GM12892 (cell line): ENCODE results near the gene ACAP1.

Experiments used
- DNase-seq: peaks from one replicate; pipeline ENCODE4 v3.0.0; 2011; ENCODE audit not compliant: insufficient read length
- FAIRE-seq: peaks from 2 replicates; lab custom pipeline; 2011; peaks lifted over from hg19 to GRCh38; lab: Jason Lieb, UNC
- POLR2A ChIP-seq: IDR thresholded peaks from 2 replicates; pipeline ENCODE4 v1.6.1; 2011; ENCODE audit warnings: low read depth, low read length, control low read depth
- POLR2AphosphoS5 ChIP-seq: IDR thresholded peaks from 2 replicates; pipeline ENCODE4 v1.6.1; 2011; ENCODE audit warnings: low read depth, low read length, control low read depth
- TAF1 ChIP-seq: IDR thresholded peaks from 2 replicates; pipeline ENCODE4 v1.6.1; 2011; ENCODE audit warnings: low read depth, mild to moderate bottlenecking, control low read depth, low read length, borderline replicate concordance

Gene ACAP1

GRCh38 chr17:7383742-7384488 lies 47.6 kb downstream of the ACAP1 start:
- DNase-seq (peak; percentile 96), FAIRE-seq (peak; percentile 50)
- TF ChIP-seq POLR2AphosphoS5 (no peak), TAF1 (no peak), POLR2A (no peak)

- FAIRE-seq (peak; percentile 81), DNase-seq (no peak)
- TF ChIP-seq TAF1 (no peak), POLR2AphosphoS5 (no peak), POLR2A (no peak)
These were observed 48.3 kb downstream of the ACAP1 start for GRCh38 chr17:7384489-7385081.

- FAIRE-seq = no peak
- TF ChIP-seq POLR2AphosphoS5 (no peak), TAF1 (no peak), POLR2A (no peak)
- DNase-seq = no peak
These were observed 52.5 kb downstream of the ACAP1 start for GRCh38 chr17:7388856-7389255.

- no peak for DNase-seq
- no peak for FAIRE-seq
- no peak for TF ChIP-seq TAF1
- no peak for TF ChIP-seq POLR2AphosphoS5
- TF ChIP-seq POLR2A = no peak
These were observed 53.9 kb downstream of the ACAP1 start for GRCh38 chr17:7389924-7390910.

GRCh38 chr17:7391307-7391706 lies 55.0 kb downstream of the ACAP1 start:
- FAIRE-seq (no peak), DNase-seq (no peak)
- TF ChIP-seq POLR2A = no peak
- TF ChIP-seq POLR2AphosphoS5 = no peak
- no peak for TF ChIP-seq TAF1

GRCh38 chr17:7392696-7393612 lies 56.6 kb downstream of the ACAP1 start:
- no peak for DNase-seq
- FAIRE-seq = no peak
- no peak for TF ChIP-seq POLR2AphosphoS5
- no peak for TF ChIP-seq TAF1
- TF ChIP-seq POLR2A = no peak

GRCh38 chr17:7393613-7394451 lies 57.5 kb downstream of the ACAP1 start:
- peak; percentile 63 for DNase-seq
- TF ChIP-seq TAF1 = no peak
- TF ChIP-seq POLR2A = no peak
- TF ChIP-seq POLR2AphosphoS5 = no peak
- FAIRE-seq = peak; percentile 9

GRCh38 chr17:7394452-7395191 lies 58.3 kb downstream of the ACAP1 start, which contains the start of gene PLSCR3:
TSS of gene PLSCR3 (minus strand) at chr17:7394525. CDS start at chr17:7394110, 415 bp downstream.
- peak; percentile 94 for FAIRE-seq
- DNase-seq = peak; percentile 97
- TF ChIP-seq POLR2A = peak; percentile 57; the same call in 1 of the 2 replicates
- no peak for TF ChIP-seq TAF1

- FAIRE-seq = no peak
- no peak for TF ChIP-seq POLR2AphosphoS5
- TF ChIP-seq POLR2A = no peak
- no peak for TF ChIP-seq TAF1
- DNase-seq = no peak
These were observed 59.8 kb downstream of the ACAP1 start for GRCh38 chr17:7396147-7396546.
